ENCODE results near the gene IL10RA.

The IL10RA gene

GRCh38 chr11:118018401-118018800 lies 32.2 kb downstream of the IL10RA start:
- TF ChIP-seq, protein P1, sequence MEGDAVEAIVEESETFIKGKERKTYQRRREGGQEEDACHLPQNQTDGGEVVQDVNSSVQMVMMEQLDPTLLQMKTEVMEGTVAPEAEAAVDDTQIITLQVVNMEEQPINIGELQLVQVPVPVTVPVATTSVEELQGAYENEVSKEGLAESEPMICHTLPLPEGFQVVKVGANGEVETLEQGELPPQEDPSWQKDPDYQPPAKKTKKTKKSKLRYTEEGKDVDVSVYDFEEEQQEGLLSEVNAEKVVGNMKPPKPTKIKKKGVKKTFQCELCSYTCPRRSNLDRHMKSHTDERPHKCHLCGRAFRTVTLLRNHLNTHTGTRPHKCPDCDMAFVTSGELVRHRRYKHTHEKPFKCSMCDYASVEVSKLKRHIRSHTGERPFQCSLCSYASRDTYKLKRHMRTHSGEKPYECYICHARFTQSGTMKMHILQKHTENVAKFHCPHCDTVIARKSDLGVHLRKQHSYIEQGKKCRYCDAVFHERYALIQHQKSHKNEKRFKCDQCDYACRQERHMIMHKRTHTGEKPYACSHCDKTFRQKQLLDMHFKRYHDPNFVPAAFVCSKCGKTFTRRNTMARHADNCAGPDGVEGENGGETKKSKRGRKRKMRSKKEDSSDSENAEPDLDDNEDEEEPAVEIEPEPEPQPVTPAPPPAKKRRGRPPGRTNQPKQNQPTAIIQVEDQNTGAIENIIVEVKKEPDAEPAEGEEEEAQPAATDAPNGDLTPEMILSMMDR (IDR thresholded peaks at IDR 0.05; ENCODE audit: extremely low read depth, missing control alignments): no peak

DNA sequence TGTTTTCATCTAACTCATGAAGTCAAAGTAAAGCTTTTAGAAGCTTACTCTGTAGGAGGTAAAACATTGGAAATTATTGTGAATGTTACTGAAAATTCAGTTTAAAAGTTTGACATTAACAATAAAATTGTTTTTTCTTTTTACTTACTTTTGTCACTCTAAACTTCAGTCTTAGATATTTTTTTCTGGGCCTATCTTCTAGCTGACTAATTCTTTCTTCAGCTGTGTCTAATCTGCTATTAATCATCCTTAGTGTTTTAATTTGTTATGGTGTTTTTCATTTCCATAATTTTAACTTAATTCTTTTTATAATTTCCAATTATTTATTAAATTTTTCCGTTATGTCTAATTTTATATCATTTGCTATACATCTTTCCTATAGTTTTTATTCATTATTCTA lies 35.0 kb downstream of the IL10RA start:
- no peak for DNase-seq (ENCODE audit: low spot score)
- TF ChIP-seq, protein P1 (IDR thresholded peaks at IDR 0.05; ENCODE audit: extremely low read depth, missing control alignments): no peak

More at GRCh38 chr11:118018401-118018800, 32.2 kb downstream of the IL10RA start:
- no peak for DNase-seq (ENCODE audit: low spot score)

GRCh38 chr11:118027694-118028093 lies 41.5 kb downstream of the IL10RA start:
- no peak for DNase-seq (ENCODE audit: low spot score)
- TF ChIP-seq, protein P1 (IDR thresholded peaks at IDR 0.05; ENCODE audit: extremely low read depth, missing control alignments): no peak

GRCh38 chr11:118028626-118029025 lies 42.4 kb downstream of the IL10RA start:
- DNase-seq (ENCODE audit: low spot score): no peak
- TF ChIP-seq, protein P1 (IDR thresholded peaks at IDR 0.05; ENCODE audit: extremely low read depth, missing control alignments): no peak

DNA sequence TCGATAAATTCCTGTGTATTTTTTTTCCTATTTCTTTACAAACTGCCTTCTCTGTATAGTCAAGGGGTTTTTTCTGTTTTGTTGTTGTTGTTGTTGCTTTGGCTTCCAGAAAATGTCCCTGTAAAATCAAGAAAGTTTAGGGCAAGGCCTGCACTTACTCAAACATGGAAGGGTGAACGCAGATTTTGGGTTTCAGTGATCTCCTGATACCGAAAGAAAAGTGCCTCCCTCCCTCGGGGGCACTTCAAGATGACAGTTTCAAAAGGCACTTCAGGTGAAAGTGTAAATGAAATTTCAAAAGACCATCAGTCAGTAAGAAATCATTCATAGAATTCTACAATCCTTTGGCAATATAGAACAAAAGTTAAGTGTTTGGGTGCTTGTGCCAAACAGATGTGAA lies 47.2 kb downstream of the IL10RA start:
- no peak for DNase-seq (ENCODE audit: low spot score)
- TF ChIP-seq, protein P1 (IDR thresholded peaks at IDR 0.05; ENCODE audit: extremely low read depth, missing control alignments): no peak

DNA sequence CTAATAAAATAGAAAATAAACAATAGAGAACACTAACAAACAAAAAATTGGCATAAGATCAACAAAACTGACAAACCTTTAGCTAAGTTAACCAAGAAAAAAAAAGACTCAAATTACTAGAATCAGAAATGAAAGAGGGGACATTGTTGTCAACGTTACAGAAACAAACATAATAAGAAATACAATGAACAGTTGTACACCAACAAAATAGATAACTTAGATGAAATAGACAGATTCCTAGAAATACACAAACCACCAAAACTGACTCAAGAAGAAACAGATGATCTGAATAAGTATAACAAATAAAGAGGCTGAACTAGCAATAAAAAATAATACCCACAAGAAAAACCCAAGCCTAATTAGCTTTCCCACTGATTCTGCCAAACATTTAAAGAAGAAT lies 55.9 kb downstream of the IL10RA start:
- TF ChIP-seq, protein P1 (IDR thresholded peaks at IDR 0.05; ENCODE audit: extremely low read depth, missing control alignments): no peak
- no peak for DNase-seq (ENCODE audit: low spot score)

DNA sequence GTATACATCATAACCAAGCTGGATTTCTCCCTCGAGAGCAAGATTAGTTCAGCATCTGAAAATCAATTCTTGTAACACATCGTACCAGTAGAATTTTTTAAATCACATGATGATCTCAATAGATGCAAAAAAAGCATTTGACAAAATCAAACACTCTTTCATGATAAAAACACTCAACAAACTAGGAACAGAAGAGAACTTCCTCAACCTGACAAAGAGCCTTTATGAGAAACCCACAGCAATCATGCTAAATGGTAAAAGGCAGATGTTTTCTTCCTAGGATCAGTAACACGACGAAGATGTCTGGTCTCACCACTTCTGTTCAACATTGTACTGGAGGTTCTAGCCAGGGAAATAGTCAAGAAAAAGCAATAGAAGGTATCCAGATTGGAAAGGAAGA lies 56.6 kb downstream of the IL10RA start:
- TF ChIP-seq, protein P1 (IDR thresholded peaks at IDR 0.05; ENCODE audit: extremely low read depth, missing control alignments): no peak
- no peak for DNase-seq (ENCODE audit: low spot score)

All from GM20000 (cell line).